MV-4-11 (cell line): Measurements from ENCODE around the gene TBX21.
"Not testable (repeated sequence)": the region's sequence is repeated elsewhere in the genome, so short reads cannot be mapped to it uniquely, and the experiment has no call there.

Experiments
- DNase-seq: peaks from one replicate; lab custom pipeline; 2025; lab: John Stamatoyannopoulos, UW

TBX21 gene

DNA sequence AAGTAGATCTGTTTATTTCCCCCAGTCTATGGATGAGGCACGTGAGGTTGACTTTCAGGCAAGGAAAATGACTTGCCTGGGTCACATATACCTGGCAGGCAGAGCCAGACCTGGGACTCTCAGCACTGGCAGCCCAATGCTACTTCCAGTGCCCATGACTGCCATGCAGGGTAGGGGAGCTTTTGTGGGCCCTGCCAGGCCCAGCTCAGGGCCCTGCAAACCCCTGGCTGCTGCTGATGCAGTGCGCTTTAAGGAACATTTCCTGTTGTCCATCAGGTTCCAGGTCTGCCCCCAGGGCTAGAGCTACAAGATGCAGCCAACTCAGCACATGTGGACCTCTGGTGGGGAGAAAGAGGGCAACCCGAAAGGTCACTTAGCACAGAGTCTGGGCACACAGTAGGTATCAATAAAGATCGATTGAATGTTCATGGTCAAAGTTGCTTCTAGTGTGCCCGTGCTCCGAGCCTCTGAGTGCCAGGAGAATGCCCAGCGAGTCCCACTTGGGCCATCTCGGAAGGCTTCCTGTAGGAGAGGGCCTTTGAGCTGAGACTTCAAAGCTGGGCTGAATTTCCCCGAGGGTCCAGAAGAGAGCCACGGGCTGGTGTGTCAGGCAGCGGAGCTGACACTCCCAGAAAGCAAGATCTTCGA lies 513 bp upstream of the TBX21 start:
- DNase-seq = no peak

DNA sequence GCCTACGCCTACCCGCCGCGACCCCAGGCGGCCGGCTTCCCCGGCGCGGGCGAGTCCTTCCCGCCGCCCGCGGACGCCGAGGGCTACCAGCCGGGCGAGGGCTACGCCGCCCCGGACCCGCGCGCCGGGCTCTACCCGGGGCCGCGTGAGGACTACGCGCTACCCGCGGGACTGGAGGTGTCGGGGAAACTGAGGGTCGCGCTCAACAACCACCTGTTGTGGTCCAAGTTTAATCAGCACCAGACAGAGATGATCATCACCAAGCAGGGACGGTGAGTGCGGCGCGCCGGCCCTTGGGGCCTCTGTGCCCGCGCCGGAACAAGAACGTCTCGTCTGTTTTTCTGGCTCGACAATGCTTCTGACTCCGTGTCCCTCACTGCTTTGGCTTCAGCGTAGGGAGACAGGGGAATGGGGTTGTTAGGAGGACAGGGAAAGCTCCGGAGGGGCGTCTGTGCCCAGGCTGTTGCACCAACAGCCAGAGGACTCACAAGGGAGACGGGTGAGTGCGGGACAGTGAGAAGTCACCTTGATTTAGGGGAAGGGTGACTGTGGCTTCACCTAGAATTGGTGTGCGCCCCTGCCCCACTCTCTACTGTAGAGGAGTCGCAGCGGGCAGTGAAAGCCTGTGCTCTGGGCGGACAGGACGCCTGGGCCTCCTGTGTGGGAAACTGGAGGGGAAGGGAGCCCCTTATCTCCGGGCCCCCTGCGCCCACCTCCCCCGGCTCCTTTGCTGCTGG lies 806 bp downstream of the TBX21 start:
- DNase-seq = no peak

DNA sequence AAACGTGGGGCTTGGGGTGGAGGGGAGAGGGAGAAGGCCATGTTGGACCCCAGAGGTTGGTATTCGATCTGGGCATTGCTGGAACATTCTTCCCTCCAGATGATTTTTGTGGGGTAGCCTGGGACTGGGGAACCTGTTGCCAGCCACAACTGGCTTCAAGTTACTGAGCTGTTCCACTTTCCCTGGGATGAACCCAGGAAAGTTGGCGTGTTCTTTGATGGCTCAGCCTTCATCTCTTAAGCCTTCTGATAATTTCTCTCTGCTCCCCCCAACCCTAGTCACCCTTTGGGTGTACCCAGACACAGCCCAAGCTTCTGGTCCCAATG lies 2.1 kb downstream of the TBX21 start:
- no peak for DNase-seq

DNA sequence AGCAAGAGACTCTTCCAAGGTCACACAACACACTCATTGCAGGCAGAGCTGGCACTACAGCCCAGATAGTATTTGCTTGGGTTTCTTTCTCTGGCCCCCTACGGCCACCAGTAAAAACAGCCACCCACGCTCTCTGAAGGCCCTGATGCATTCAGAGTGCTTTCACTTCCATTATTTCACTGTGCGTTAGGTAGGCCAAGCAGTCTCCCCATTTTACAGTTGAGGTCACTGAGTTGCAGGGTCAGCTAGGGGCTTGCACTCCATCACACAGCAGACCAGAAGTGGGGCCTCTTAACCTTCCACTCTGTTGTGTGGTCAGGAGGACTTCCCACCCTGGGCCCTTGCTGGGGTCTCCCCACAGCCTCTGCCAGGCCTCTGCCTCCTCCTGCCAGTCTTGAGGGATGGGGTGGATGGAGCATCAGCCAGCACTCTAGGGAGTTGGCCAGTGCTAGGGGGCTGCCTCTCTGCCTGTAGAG lies 2.5 kb downstream of the TBX21 start:
- peak; percentile 58 for DNase-seq

DNA sequence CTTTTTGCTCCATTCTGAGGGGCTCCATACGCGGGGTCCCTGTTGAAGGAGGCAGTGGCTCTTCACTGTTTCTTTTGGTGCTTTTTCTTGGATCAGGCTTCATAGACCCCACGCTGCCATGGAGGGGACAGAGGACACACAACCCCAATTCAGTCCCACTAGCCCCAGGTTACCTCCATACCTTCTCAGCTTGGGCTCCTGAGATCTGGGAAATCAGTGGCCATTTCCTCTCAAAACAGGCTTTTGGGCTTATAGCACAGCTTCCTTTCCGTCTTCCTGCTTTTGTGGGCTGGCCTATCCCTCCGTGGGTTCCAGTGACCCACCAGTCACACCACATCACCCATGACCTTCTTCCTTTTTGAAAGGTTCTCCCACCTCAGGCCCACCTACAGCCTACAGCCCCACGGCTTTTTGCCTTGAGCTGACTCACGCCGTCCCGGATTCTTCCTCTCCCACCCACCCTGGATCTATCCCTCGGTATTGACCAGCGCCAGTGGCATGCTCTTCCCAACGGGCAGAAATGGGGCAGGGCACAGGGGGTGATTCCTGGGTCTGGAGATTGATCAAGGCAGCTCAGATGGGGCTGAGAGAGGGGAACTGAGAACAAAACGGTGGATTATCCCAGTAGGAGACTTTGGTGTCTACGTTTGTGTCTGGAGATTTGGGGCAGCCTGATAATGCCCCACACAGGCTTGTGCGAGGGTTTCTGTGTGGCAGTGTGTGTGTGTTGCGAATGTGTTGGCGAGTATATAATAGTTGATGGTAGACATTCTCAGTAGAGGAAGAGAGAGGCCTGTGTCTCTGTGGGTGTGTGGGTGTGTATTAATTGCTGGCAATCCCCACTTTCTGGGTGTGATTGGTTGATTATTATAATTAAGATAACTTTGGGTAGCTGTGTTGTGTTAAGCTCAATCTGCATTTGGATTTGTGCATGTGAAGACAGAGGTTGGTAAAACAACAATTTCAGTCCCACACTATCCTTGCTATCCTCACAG lies 3.8 kb downstream of the TBX21 start:
- no peak for DNase-seq

DNA sequence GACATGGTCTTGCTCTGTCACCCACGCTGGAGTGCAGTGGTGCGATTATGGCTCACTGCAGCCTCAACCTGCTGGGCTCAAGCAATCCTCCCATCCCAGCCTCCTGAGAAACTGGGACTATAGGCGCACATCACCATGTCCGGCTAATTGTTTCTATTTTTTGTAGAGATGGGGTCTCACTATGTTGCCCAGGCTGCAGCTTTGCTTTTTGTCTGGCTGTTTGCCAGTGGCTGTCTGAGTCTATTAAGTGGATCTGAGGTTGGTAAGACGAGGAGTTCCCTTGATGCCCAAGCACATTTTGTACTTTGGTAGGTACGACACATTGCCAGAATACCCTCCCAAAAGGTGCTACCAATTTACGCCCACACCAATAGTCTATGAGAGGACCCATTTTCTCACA lies 5.1 kb downstream of the TBX21 start:
- DNase-seq = no peak

DNA sequence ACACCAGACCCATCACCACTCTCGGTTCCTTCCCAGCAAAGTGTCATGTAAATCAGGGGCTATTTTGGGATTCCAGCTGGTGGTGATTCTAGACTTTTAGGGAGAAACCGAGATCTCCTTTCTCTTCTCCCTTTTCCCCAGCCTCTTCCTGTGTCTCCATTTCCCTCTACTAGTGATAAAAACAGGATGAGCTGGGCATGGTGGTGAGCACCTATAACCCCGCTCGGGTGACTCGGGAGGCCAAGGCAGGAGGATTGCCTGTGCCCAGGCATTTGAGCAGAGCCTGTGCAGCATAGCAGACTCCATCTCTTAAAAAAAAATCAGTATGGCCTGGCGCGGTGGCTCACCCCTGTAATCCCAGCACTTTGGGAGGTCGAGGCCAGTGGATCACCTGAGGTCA lies 6.1 kb downstream of the TBX21 start:
- no peak for DNase-seq

DNA sequence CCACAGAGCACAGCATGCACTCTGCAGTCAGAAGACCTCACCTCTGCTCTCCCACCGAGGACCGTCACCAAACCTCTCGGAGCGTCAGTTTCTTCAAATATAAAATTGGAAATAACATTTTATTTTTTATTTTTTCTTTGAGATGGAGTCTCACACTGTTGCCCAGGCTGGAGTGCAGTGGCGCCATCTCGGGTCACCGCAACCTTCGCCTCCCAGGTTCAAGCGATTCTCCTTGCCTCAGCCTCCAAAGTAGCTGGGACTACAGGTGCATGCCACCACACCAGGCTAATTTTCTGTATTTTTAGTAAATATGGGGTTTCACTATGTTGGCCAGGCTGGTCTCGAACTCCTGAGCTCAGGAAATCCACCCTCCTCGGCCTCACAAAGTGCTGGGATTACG lies 6.9 kb downstream of the TBX21 start:
- not testable (repeated sequence) for DNase-seq

DNA sequence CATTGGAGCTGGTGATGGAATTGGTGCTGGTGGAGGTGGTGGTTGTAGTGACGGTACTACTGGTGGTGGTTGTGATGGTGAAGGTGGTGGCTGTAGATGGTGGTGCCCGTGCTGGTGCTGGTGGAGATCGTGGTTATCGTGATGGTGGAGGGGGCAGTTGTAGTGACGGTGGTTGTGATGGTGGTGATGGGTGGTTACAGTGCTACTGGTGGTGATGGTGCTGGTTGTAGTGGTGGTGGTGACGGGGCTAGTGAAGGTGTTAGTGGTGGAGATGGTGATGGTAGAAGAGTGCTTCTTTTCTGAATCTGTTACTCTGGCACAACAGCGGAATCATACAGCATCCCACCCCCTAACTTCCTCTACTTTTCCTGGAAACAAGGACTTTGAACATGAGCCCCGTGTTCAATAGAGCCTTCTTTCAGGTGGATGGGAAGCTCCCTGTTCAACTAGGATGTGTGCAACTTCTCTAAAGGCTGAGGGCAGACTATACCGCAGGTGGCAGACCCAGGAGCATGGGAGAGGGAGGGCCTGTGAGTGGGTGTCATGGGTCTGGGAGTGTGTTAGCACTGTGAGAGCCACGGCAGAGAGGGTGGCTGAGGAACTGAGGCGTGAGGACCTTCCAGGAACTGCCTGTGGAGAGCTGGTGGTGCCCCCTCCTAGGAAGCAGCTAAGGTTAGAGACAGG lies 8.2 kb downstream of the TBX21 start:
- DNase-seq = no peak

DNA sequence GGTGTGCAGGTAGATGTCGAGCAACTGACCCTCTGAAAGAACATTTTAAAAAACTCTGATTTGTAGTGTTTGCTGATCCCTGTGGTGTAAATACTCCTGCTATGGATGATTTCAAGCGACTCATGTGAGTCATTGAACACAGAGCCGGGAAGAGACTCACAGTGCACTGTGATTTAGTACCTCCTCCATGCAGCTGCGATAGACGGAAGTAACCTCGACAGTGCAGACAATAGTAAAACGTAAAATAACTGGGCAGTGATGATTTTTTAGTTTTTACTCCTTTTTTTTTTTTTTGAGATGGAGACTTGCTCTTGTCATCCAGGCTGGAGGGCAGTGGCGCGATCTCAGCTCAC lies 8.7 kb downstream of the TBX21 start:
- peak; percentile 32 for DNase-seq

DNA sequence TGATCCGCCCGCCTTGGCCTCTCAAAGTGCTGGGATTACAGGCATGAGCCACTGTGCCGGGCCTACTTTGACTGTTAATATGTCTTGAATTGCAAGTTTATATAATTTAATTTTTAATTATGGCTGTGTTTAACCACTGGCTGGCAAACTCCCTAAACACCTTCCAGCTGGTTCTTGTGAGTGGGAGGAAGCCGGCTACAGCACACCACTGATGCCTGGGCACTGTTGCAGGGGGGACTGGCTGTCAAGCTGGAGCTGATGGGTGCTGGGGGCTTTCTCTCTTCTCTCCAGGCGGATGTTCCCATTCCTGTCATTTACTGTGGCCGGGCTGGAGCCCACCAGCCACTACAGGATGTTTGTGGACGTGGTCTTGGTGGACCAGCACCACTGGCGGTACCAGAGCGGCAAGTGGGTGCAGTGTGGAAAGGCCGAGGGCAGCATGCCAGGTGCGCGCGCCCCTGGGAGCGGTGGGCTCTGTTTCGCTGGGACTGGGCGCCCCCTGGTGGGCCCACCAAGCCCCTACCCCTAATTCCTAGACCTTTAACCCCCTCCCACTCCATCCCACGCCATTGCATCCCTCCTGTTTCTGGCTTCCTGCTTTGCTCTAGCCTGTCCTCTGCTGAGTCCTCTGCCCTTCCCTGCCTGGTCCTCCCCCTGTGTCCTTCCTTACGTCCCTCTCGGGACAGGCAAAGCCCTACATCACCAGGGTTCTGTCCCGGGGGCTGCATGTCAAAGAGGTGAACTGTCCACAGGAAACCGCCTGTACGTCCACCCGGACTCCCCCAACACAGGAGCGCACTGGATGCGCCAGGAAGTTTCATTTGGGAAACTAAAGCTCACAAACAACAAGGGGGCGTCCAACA lies 9.5 kb downstream of the TBX21 start:
- DNase-seq = no peak

DNA sequence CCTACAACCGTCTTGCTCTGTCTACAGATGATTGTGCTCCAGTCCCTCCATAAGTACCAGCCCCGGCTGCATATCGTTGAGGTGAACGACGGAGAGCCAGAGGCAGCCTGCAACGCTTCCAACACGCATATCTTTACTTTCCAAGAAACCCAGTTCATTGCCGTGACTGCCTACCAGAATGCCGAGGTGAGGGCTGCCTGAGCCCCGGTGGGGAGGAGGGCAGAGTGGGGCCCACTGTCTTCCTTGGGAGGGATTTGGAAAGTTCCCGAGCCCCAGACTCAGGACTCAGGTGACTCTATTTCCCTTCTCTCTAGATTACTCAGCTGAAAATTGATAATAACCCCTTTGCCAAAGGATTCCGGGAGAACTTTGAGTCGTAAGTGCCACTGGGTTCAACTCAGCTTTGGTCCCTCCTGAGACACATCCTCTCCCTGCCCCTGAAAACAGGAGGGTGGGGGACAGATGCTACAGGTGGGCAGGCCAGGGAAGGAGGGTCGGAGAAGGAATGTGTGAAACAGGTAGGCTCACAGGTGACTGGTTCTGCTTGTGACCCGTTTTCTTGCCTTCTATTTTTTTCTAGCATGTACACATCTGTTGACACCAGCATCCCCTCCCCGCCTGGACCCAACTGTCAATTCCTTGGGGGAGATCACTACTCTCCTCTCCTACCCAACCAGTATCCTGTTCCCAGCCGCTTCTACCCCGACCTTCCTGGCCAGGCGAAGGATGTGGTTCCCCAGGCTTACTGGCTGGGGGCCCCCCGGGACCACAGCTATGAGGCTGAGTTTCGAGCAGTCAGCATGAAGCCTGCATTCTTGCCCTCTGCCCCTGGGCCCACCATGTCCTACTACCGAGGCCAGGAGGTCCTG lies 11.4 kb downstream of the TBX21 start:
- no peak for DNase-seq

DNA sequence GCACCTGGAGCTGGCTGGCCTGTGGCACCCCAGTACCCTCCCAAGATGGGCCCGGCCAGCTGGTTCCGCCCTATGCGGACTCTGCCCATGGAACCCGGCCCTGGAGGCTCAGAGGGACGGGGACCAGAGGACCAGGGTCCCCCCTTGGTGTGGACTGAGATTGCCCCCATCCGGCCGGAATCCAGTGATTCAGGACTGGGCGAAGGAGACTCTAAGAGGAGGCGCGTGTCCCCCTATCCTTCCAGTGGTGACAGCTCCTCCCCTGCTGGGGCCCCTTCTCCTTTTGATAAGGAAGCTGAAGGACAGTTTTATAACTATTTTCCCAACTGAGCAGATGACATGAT lies 12.0 kb downstream of the TBX21 start:
- DNase-seq = peak; percentile 9

DNA sequence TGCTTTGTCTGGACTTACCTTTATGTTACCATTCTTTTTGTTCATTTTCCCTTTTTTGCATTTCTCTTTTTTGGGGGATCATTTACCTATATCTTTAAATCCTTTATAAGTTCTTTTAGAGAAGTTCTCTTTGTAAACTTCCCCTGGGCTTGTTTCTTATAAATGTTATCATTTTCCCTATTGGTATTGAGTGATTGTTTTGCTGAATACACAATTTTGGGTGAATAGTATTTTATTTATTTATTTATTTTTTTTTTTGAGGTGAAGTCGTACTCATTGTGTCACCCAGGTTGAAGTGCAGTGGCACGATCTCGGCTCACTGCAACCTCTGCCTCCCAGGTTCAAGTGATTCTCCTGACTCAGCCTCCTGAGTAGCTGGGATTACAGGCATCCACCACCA lies 18.4 kb downstream of the TBX21 start:
- no peak for DNase-seq

DNA sequence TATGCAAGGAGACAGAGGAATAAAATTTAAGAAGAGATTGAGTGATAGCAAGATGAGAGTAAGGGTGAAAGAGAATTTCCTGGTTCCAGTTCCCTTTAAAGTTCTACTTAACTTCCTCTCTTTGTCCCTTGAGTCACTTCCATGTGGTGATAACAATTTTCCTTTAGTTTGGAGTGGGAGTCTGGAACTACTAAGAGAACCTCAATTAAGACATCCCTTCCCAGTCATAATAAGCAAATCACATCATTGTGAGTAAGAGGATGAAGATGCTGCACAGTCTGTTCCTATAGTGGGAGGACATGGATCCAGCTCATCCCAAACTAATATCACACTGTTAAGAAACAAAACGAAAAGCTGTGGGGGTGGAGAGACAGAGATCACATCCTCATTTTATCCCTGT lies 24.4 kb downstream of the TBX21 start:
- peak; percentile 46 for DNase-seq

DNA sequence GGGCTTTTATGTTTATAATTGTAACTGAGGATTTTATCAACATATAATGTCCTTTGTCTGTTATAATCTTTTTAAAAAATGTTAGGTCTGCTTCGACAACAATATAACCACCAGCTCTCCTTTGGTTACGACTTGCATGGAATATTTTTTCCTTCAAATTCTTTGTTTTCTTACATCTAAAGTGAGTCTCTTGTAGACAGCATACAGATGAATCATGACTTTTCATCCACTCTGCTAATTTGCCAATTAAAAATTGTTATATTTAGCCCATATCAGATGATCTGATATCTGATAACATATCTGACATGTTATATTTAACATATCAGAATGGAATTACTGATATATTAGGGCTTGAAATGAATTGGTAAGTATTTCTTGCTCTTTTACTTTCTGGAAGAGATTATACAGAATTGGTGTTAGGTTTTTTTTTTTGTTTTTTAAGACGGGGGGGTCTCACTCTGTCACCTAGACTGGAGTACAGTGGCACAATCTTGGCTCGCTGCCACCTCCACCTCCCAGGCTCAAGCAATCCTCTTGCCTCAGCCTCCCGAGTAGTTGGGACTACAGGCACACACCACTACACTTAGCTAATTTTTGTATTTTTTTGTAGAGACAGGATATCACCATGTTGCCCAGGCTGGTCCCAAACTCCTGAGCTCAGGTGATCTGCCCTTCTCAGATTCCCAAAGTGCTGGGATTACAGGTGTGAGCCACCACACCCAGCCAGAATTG lies 27.5 kb downstream of the TBX21 start:
- DNase-seq = no peak

DNA sequence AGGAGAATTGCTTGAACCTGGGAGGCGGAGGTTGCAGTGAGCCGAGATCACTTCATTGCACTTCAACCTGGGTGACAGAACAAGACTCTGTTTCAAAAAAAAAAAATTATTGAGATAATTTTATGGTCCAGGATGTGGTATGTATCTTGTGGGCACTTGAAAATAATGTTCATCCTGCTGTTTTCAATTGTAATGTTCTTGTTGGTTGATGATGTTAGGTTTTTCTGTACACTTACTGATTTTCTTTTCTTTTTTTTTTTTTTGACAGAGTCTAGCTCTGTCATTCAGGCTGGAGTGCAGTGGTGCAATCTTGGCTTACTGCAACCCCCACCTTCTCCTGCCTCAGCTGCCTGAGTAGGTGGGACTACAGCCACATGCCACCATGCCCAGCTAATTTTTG lies 29.7 kb downstream of the TBX21 start:
- DNase-seq = no peak

DNA sequence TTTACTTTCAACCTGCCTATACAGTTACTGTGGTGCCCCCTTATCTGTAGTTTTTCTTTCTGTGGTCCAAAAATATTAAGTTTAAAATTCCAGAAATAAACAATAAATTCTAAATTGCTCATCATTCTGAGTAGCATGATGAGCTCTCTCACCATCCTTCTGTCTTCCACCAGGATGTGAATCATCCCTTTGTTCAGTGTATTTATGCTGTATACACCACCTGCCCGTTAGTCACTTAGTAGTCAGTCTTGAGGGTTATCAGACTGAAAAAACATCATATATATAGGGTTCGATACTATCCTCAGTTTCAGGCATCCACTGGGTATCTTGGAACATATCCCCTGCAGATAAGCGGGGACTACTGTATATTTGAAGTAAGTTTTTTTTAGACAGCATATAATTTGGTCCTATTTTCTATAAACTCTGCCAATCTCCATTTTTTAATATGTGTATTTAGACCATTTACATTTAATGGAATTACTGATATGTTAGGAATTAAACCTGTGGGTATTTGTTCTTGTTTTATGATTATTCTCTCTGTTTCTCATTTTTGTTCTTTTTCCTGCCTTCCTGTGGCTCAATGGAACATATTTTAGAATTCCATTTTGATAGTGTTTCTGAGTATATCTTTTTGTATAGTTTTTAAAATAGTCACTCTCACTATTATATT lies 31.0 kb downstream of the TBX21 start:
- no peak for DNase-seq

DNA sequence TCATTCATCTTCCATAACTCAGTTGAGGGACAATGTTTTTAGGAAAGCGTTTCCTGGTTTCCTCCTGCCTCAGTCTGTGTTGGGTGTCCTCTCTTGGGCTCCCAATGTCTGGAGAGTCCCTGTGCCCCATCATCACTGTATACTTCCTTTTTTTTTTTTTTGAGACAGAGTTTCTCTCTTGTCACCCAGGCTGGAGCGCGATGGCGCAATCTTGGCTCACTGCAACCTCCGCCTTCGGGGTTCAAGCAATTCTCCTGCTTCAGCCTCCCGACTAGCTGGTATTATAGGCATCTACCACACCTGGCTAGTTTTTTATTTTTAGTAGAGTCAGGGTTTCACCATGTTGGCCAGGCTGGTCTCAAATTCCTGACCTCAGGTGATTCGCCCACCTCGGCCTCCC lies 40.6 kb downstream of the TBX21 start:
- peak; percentile 76 for DNase-seq
